Type B pancreatic cell (in vitro differentiated cells): ENCODE measurements around the gene PNMA6F. TPM values are rescaled to one million over a fixed set of nuclear protein-coding genes. Genes with fewer than 3 reads are reported as not detected.

Experiments
- DNase-seq: peaks from one replicate; pipeline ENCODE4 v3.0.0; 2021; ENCODE audit warnings: mixed read lengths; ENCODE audit not compliant: unreplicated experiment; ENCODE audit errors: extremely low spot score
- H3K27ac Mint-ChIP-seq: 2 replicates; pipeline ENCODE4 v1.8.0; 2021; ENCODE audit warnings: mild to moderate bottlenecking, mixed read lengths
- H3K27me3 Mint-ChIP-seq: 2 replicates; pipeline ENCODE4 v1.8.0; 2021; ENCODE audit warnings: mixed read lengths
- H3K36me3 Mint-ChIP-seq: 2 replicates; pipeline ENCODE4 v1.8.0; 2021; ENCODE audit warnings: mixed read lengths
- H3K4me1 Mint-ChIP-seq: one replicate; pipeline ENCODE4 v1.8.0; 2021; ENCODE audit warnings: mixed read lengths; ENCODE audit not compliant: unreplicated experiment
- H3K4me3 Mint-ChIP-seq: 2 replicates; pipeline ENCODE4 v1.8.0; 2021; ENCODE audit warnings: mild to moderate bottlenecking, mixed read lengths
- H3K9me3 Mint-ChIP-seq: 2 replicates; pipeline ENCODE4 v1.8.0; 2021; ENCODE audit warnings: mixed read lengths
- CTCF ChIP-seq: fragments of 200-600 bp; sonication (generic); conservative IDR thresholded peaks from 2 replicates; pipeline ENCODE4 v1.5.0; 2021; ENCODE audit warnings: antibody characterized with exemption, mild to moderate bottlenecking
- total RNA-seq: library from RNA; stranded (reverse); gene quantifications from 2 replicates; pipeline ENCODE4 v1.2.1, GENCODE V29; 2021; ENCODE audit warnings: low replicate concordance

Gene PNMA6F
- total RNA-seq, 1 donor from 2014 or later: not detected

GRCh38 chrX:153312041-153312440 is 9.5 kb downstream of the PNMA6F start:
- H3K27ac Mint-ChIP-seq: no peak overlapping the region
- H3K9me3 Mint-ChIP-seq: no peaks in the 10 kb centered on the region
- H3K27me3 Mint-ChIP-seq: no peaks in the 10 kb centered on the region
- no peaks in the 10 kb centered on the region for H3K36me3 Mint-ChIP-seq
- no peaks in the 10 kb centered on the region for H3K4me1 Mint-ChIP-seq
- TF ChIP-seq CTCF: no peak
- no peak overlapping the region for H3K4me3 Mint-ChIP-seq
- no peak for DNase-seq

- H3K9me3 Mint-ChIP-seq: no peaks in the 10 kb centered on the region
- H3K4me1 Mint-ChIP-seq: no peaks in the 10 kb centered on the region
- DNase-seq: no peak
- H3K4me3 Mint-ChIP-seq: no peak overlapping the region
- H3K27me3 Mint-ChIP-seq: no peaks in the 10 kb centered on the region
- H3K36me3 Mint-ChIP-seq: no peaks in the 10 kb centered on the region
- no peak for TF ChIP-seq CTCF
- no peak overlapping the region for H3K27ac Mint-ChIP-seq
Measured at GRCh38 chrX:153310901-153311300, 10.7 kb downstream of the PNMA6F start.

- DNase-seq: no peak
- no peak overlapping the region for H3K4me3 Mint-ChIP-seq
- no peak overlapping the region for H3K27ac Mint-ChIP-seq
- no peak for TF ChIP-seq CTCF
- no peaks in the 10 kb centered on the region for H3K4me1 Mint-ChIP-seq
- peaks cover 17% of the 10 kb centered on the region for H3K27me3 Mint-ChIP-seq
- no peaks in the 10 kb centered on the region for H3K9me3 Mint-ChIP-seq
- no peaks in the 10 kb centered on the region for H3K36me3 Mint-ChIP-seq
Measured at GRCh38 chrX:153307276-153308178, 14.0 kb downstream of the PNMA6F start.

- Mint-ChIP-seq H3K9me3 (no peaks in the 10 kb centered on the region), H3K36me3 (no peaks in the 10 kb centered on the region), H3K27ac (no peak overlapping the region), H3K4me3 (no peak overlapping the region), H3K4me1 (no peaks in the 10 kb centered on the region), H3K27me3 (peaks cover 17% of the 10 kb centered on the region)
- no peak for TF ChIP-seq CTCF
- DNase-seq: no peak
Measured at GRCh38 chrX:153306527-153307115, 14.9 kb downstream of the PNMA6F start.

- Mint-ChIP-seq H3K4me1 (no peaks in the 10 kb centered on the region), H3K27ac (no peak overlapping the region), H3K4me3 (no peak overlapping the region), H3K36me3 (no peaks in the 10 kb centered on the region), H3K27me3 (peaks cover 20% of the 10 kb centered on the region), H3K9me3 (no peaks in the 10 kb centered on the region)
- DNase-seq: no peak
- TF ChIP-seq CTCF: no peak
Measured at GRCh38 chrX:153305972-153306371, 15.6 kb downstream of the PNMA6F start.
